ENCODE measurements around the gene GNAI1. TPM values are rescaled to one million over a fixed set of nuclear protein-coding genes. Genes with fewer than 3 reads are reported as not detected.

Gene GNAI1
- total RNA-seq, 1 donor from 2014 or later: 0.35 TPM

DNA sequence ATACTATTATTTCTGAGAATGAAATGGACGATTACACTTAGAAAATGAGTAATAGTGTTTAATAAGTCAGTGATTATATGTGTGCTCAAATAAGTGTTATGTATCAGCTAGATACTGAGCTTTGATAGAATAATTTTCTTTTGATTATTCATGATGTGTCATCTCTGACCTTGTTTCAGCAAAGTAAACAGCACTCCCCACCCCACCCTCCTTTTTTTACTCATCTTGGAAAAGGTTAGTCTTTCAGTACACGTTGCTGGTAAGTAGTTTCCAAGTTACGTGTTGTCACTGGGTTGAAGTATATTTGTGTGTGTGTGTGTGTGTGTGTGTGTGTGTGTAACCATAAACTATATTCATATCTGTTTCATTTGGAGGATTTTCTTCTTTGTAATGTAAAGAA is 84.1 kb downstream of the GNAI1 start:
- ChIA-PET POLR2A (no interaction called here), CTCF (no interaction called here)
- ATAC-seq (ENCODE audit: low read depth) (no peak), DNase-seq (no peak)
- Mint-ChIP-seq H3K36me3 (ENCODE audit: low read depth) (no peaks in the 10 kb centered on the region), H3K4me3 (no peak overlapping the region), H3K4me1 (no peaks in the 10 kb centered on the region), H3K9me3 (no peaks in the 10 kb centered on the region), H3K27me3 (no peaks in the 10 kb centered on the region), H3K27ac (no peak overlapping the region)
- intact Hi-C loops (cut with micrococcal nuclease): no loop called here
- TF ChIP-seq, protein P1, sequence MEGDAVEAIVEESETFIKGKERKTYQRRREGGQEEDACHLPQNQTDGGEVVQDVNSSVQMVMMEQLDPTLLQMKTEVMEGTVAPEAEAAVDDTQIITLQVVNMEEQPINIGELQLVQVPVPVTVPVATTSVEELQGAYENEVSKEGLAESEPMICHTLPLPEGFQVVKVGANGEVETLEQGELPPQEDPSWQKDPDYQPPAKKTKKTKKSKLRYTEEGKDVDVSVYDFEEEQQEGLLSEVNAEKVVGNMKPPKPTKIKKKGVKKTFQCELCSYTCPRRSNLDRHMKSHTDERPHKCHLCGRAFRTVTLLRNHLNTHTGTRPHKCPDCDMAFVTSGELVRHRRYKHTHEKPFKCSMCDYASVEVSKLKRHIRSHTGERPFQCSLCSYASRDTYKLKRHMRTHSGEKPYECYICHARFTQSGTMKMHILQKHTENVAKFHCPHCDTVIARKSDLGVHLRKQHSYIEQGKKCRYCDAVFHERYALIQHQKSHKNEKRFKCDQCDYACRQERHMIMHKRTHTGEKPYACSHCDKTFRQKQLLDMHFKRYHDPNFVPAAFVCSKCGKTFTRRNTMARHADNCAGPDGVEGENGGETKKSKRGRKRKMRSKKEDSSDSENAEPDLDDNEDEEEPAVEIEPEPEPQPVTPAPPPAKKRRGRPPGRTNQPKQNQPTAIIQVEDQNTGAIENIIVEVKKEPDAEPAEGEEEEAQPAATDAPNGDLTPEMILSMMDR (IDR thresholded peaks at IDR 0.05): no peak

DNA sequence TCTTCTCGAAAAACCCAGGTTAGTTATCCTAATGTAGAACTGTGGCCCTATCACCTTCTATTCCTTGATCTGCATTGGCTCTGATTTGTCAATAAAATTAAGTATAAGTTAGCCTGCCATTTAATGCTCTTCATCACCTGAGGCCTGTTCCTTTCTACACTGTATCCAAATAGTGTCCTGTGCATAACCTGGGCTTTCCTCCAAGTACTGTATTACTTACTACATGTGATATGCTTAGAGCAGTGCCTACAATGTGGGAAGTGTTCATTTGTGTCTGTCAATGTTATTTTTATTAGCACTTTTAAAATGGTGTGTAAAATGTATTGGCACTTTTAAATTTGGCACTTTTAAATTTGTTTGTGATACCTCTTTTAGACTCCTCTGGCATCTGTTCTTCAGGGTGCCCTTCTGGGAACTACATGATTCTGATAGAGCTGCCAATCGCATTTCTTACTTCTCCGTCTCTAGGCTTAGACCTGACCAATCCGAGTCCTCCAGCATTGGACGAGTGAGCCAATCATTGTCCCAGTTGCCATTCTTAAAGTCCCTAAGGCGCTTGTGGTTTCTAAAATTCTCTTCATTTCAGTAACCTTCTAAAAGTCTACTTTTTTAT is 85.5 kb downstream of the GNAI1 start:
- no peak overlapping the region for H3K4me3 Mint-ChIP-seq
- intact Hi-C loops (cut with micrococcal nuclease): no loop called here

DNA sequence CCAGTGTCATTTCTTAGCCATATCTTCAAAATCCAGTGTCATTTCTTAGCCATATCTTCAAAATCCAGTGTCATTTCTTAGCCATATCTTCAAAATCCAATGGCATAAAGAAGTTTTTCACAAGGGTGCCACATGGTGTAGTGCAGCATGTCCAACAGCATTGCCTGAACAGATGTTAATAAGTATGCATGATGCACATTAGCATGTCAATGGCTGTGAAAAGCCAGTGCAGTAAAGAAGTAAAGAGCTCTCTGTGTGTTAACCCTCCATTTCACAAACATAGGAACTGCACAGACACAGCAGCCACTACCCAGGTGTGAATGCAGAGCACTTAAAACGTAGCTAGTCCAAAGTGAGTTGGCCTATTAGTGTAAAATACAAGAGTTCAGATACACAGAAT is 89.8 kb downstream of the GNAI1 start:
- DNase-seq (no peak), ATAC-seq (ENCODE audit: low read depth) (no peak)
- intact Hi-C loops (cut with micrococcal nuclease): no loop called here
- TF ChIP-seq, protein P1 (IDR thresholded peaks at IDR 0.05): no peak
- Mint-ChIP-seq H3K4me1 (no peaks in the 10 kb centered on the region), H3K27ac (no peak overlapping the region), H3K9me3 (no peaks in the 10 kb centered on the region), H3K4me3 (no peak overlapping the region), H3K27me3 (no peaks in the 10 kb centered on the region), H3K36me3 (ENCODE audit: low read depth) (no peaks in the 10 kb centered on the region)
- CTCF ChIA-PET: no interaction called here
- POLR2A ChIA-PET: no interaction called here

More for the DNA sequence above, 85.5 kb downstream of the GNAI1 start:
- TF ChIP-seq, protein P1 (IDR thresholded peaks at IDR 0.05): no peak
- POLR2A ChIA-PET: no interaction called here
- CTCF ChIA-PET: no interaction called here
- no peak for ATAC-seq (ENCODE audit: low read depth)
- no peaks in the 10 kb centered on the region for H3K4me1 Mint-ChIP-seq
- H3K9me3 Mint-ChIP-seq: no peaks in the 10 kb centered on the region
- no peak for DNase-seq
- no peaks in the 10 kb centered on the region for H3K27me3 Mint-ChIP-seq
- no peak overlapping the region for H3K27ac Mint-ChIP-seq
- H3K36me3 Mint-ChIP-seq (ENCODE audit: low read depth): no peaks in the 10 kb centered on the region

DNA sequence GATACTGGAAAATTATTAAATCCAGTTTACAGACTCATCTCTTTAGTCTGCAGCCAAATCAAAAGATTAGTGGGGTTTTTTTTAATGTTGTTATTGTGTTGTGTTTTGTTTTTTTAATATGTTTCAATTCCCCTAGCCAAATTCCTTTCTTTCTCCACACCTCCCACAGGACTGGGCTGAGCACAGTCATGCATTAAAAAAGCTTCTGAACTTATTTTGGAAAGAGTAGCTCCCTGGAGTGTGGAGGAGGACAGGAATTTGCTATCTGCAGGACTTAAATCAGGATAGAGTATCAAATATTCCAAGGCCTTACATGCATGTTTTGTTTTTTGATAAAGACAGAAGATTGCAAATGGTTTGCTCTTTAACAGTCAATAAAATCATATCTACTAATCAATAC is 90.7 kb downstream of the GNAI1 start:
- ATAC-seq (ENCODE audit: low read depth) (no peak), DNase-seq (no peak)
- Mint-ChIP-seq H3K9me3 (no peaks in the 10 kb centered on the region), H3K4me1 (no peaks in the 10 kb centered on the region), H3K27me3 (no peaks in the 10 kb centered on the region), H3K27ac (no peak overlapping the region), H3K36me3 (ENCODE audit: low read depth) (no peaks in the 10 kb centered on the region), H3K4me3 (no peak overlapping the region)
- TF ChIP-seq, protein P1 (IDR thresholded peaks at IDR 0.05): no peak
- intact Hi-C loops (cut with micrococcal nuclease): no loop called here
- POLR2A ChIA-PET: no interaction called here
- CTCF ChIA-PET: no interaction called here

DNA sequence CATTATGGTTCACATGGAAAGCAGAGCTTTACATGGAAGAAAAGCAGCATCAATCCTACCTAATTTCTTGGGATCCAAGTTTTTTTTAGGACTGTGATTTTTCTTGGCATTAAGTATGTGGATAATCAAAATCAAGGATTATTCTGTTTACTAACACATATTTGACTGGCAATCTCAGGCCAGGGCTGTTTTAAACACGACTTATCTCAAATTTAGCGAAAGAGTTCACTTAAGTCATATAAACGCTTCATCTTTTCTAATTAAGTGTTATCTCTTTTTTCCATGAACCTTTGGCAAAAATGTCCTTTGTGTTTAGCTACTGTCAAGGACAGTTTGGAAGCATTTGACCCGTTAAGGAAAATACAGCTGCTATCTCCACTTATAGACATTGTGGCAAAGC is 92.0 kb downstream of the GNAI1 start:
- TF ChIP-seq, protein P1 (IDR thresholded peaks at IDR 0.05): no peak
- H3K27ac Mint-ChIP-seq: no peak overlapping the region
- ATAC-seq (ENCODE audit: low read depth) (no peak), DNase-seq (no peak)
- ChIA-PET CTCF (no interaction called here), POLR2A (no interaction called here)
- H3K9me3 Mint-ChIP-seq: no peaks in the 10 kb centered on the region
- H3K4me3 Mint-ChIP-seq: no peak overlapping the region
- no peaks in the 10 kb centered on the region for H3K27me3 Mint-ChIP-seq
- H3K36me3 Mint-ChIP-seq (ENCODE audit: low read depth): no peaks in the 10 kb centered on the region
- no peaks in the 10 kb centered on the region for H3K4me1 Mint-ChIP-seq
- intact Hi-C loops (cut with micrococcal nuclease): no loop called here

Measured in activated B cell treated with CpG ODN at 0.5 μM for 24 hours (primary cell).